ENCODE data around the gene SHD.

- TF ChIP-seq, protein P1, sequence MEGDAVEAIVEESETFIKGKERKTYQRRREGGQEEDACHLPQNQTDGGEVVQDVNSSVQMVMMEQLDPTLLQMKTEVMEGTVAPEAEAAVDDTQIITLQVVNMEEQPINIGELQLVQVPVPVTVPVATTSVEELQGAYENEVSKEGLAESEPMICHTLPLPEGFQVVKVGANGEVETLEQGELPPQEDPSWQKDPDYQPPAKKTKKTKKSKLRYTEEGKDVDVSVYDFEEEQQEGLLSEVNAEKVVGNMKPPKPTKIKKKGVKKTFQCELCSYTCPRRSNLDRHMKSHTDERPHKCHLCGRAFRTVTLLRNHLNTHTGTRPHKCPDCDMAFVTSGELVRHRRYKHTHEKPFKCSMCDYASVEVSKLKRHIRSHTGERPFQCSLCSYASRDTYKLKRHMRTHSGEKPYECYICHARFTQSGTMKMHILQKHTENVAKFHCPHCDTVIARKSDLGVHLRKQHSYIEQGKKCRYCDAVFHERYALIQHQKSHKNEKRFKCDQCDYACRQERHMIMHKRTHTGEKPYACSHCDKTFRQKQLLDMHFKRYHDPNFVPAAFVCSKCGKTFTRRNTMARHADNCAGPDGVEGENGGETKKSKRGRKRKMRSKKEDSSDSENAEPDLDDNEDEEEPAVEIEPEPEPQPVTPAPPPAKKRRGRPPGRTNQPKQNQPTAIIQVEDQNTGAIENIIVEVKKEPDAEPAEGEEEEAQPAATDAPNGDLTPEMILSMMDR (conservative IDR thresholded peaks at IDR 0.05; ENCODE audit: low read length) = no peak
- TF ChIP-seq EZH2phosphoT487 (IDR thresholded peaks at IDR 0.05; ENCODE audit: borderline replicate concordance, low read depth, low read length) = no peak
These were observed 45.2 kb downstream of the SHD start for GRCh38 chr19:4324228-4324627.
